H9 (cell line): ENCODE measurements around the gene SYK. TPM values are rescaled to one million over a fixed set of nuclear protein-coding genes. Genes with fewer than 3 reads are reported as not detected.

Experiments
- DNase-seq: peaks from one replicate; pipeline ENCODE4 v3.0.0-alpha.2; 2017
- H2AFZ ChIP-seq: one replicate; pipeline ENCODE4 v1.6.1; 2013; ENCODE audit warnings: mild to moderate bottlenecking, low read length, control low read depth, moderate library complexity
- H2AK5ac ChIP-seq: 2 replicates; pipeline ENCODE4 v1.6.1; 2013; ENCODE audit warnings: low read length, control low read depth, mixed read lengths; ENCODE audit not compliant: insufficient read length
- H2BK120ac ChIP-seq: one replicate; pipeline ENCODE4 v1.6.1; 2013; ENCODE audit warnings: low read depth, mild to moderate bottlenecking, low read length, control low read depth, inconsistent platforms; ENCODE audit not compliant: poor library complexity, severe bottlenecking
- H2BK12ac ChIP-seq: 2 replicates; pipeline ENCODE4 v1.6.1; 2013; ENCODE audit warnings: low read length, control low read depth, mixed read lengths, low read depth; ENCODE audit not compliant: insufficient read length
- H2BK15ac ChIP-seq: 2 replicates; pipeline ENCODE4 v1.6.1; 2013; ENCODE audit warnings: low read depth, low read length, control low read depth
- H2BK20ac ChIP-seq: one replicate; pipeline ENCODE4 v1.6.1; 2013; ENCODE audit warnings: low read depth, mild to moderate bottlenecking, low read length, control low read depth, inconsistent platforms; ENCODE audit not compliant: poor library complexity, severe bottlenecking
- H2BK5ac ChIP-seq: 2 replicates; pipeline ENCODE4 v1.6.1; 2013; ENCODE audit warnings: low read length, control low read depth, mixed read lengths; ENCODE audit not compliant: insufficient read length
- H3K14ac ChIP-seq: 2 replicates; pipeline ENCODE4 v1.6.1; 2013; ENCODE audit warnings: low read length, control low read depth; ENCODE audit not compliant: insufficient read depth
- H3K18ac ChIP-seq: 2 replicates; pipeline ENCODE4 v1.6.1; 2013; ENCODE audit warnings: low read depth, mild to moderate bottlenecking, mixed read lengths, low read length, control low read depth; ENCODE audit not compliant: insufficient read length
- H3K23ac ChIP-seq: 2 replicates; pipeline ENCODE4 v1.6.1; 2013; ENCODE audit warnings: low read length, control low read depth, mixed read lengths, low read depth; ENCODE audit not compliant: insufficient read length
- H3K23me2 ChIP-seq: 2 replicates; pipeline ENCODE4 v1.6.1; 2013; ENCODE audit warnings: low read depth, mild to moderate bottlenecking, mixed read lengths, low read length, control low read depth; ENCODE audit not compliant: insufficient read length, poor library complexity, severe bottlenecking
- H3K27ac ChIP-seq: 2 replicates; pipeline ENCODE4 v1.5.1; 2013; ENCODE audit warnings: low read length, control low read depth, mixed read lengths, low read depth; ENCODE audit not compliant: insufficient read length
- H3K27me3 ChIP-seq: 2 replicates; pipeline ENCODE4 v1.6.1; 2013; ENCODE audit warnings: low read length, control low read depth, inconsistent platforms; ENCODE audit not compliant: insufficient read depth
- H3K4ac ChIP-seq: 2 replicates; pipeline ENCODE4 v1.6.1; 2013; ENCODE audit warnings: low read depth, mild to moderate bottlenecking, control low read depth, inconsistent platforms, low read length, moderate library complexity
- H3K4me1 ChIP-seq: 2 replicates; pipeline ENCODE4 v1.6.1; 2013; ENCODE audit warnings: low read length, control low read depth, inconsistent platforms; ENCODE audit not compliant: insufficient read depth
- H3K4me2 ChIP-seq: 2 replicates; pipeline ENCODE4 v1.6.1; 2013; ENCODE audit warnings: low read length, control low read depth, mixed read lengths; ENCODE audit not compliant: insufficient read length, insufficient read depth
- H3K56ac ChIP-seq: 2 replicates; pipeline ENCODE4 v1.6.1; 2013; ENCODE audit warnings: low read depth, mild to moderate bottlenecking, mixed read lengths, low read length, control low read depth; ENCODE audit not compliant: insufficient read length
- H3K79me1 ChIP-seq: 2 replicates; pipeline ENCODE4 v1.6.1; 2013; ENCODE audit warnings: low read depth, mild to moderate bottlenecking, moderate library complexity, low read length, control low read depth, inconsistent platforms; ENCODE audit not compliant: insufficient read depth, poor library complexity, severe bottlenecking
- H3K79me2 ChIP-seq: 2 replicates; pipeline ENCODE4 v1.6.1; 2013; ENCODE audit warnings: low read length, control low read depth, inconsistent platforms; ENCODE audit not compliant: insufficient read depth
- H3K9ac ChIP-seq: 2 replicates; pipeline ENCODE4 v1.6.1; 2013; ENCODE audit warnings: low read length, control low read depth, mixed read lengths; ENCODE audit not compliant: insufficient read length; ENCODE audit errors: extremely low read depth
- H3K9me3 ChIP-seq: one replicate; pipeline ENCODE4 v1.6.1; 2013; ENCODE audit warnings: low read depth, low read length, inconsistent platforms; ENCODE audit not compliant: control insufficient read depth
- H3T11ph ChIP-seq: one replicate; pipeline ENCODE4 v1.6.1; 2013; ENCODE audit warnings: mild to moderate bottlenecking, low read length, control low read depth, inconsistent platforms
- H4K20me1 ChIP-seq: one replicate; pipeline ENCODE4 v1.6.1; 2013; ENCODE audit not compliant: control insufficient read depth, insufficient read length, insufficient read depth
- H4K5ac ChIP-seq: 2 replicates; pipeline ENCODE4 v1.6.1; 2013; ENCODE audit warnings: low read depth, mild to moderate bottlenecking, mixed read lengths, low read length, control low read depth; ENCODE audit not compliant: insufficient read length
- H4K8ac ChIP-seq: replicated peaks from 2 replicates; pipeline ENCODE4 v1.6.1; 2013; ENCODE audit warnings: low read length, control low read depth, mixed read lengths, low read depth; ENCODE audit not compliant: insufficient read length
- H4K91ac ChIP-seq: 2 replicates; pipeline ENCODE4 v1.6.1; 2013; ENCODE audit warnings: low read depth, mild to moderate bottlenecking, moderate library complexity, mixed read lengths, low read length, control low read depth; ENCODE audit not compliant: insufficient read length
- H3K27ac Mint-ChIP-seq, 3 experiments: 2 replicates in 2 of 3; 3 replicates in 1 of 3; pipeline ENCODE4 v1.8.0; 2020 to 2021; ENCODE audit warnings: mixed read lengths in 3 of 3, mild to moderate bottlenecking in 1 of 3, moderate library complexity in 1 of 3
- H3K27me3 Mint-ChIP-seq: 2 replicates; pipeline ENCODE4 v1.8.0; 2021; ENCODE audit warnings: low read depth, mild to moderate bottlenecking, moderate library complexity, mixed read lengths
- H3K36me3 Mint-ChIP-seq, 3 experiments: 2 replicates in 2 of 3; 3 replicates in 1 of 3; pipeline ENCODE4 v1.8.0; 2020 to 2021; ENCODE audit warnings: low read depth in 3 of 3, mixed read lengths in 3 of 3; ENCODE audit not compliant: insufficient read depth in 1 of 3
- H3K4me1 Mint-ChIP-seq, 2 experiments: 2 replicates each; pipeline ENCODE4 v1.8.0; 2020; ENCODE audit warnings: mixed read lengths in 2 of 2
- H3K4me3 Mint-ChIP-seq, 2 experiments: 2 replicates in 1 of 2; 3 replicates in 1 of 2; pipeline ENCODE4 v1.8.0; 2020 to 2021; ENCODE audit warnings: mild to moderate bottlenecking in 2 of 2, mixed read lengths in 2 of 2, moderate library complexity in 1 of 2
- H3K9me3 Mint-ChIP-seq, 2 experiments: 2 replicates in 1 of 2; 3 replicates in 1 of 2; pipeline ENCODE4 v1.8.0; 2020; ENCODE audit warnings: mild to moderate bottlenecking in 2 of 2, mixed read lengths in 2 of 2, moderate library complexity in 1 of 2
- CTCF ChIP-seq: fragments of 200-600 bp; sonication (generic); conservative IDR thresholded peaks from 3 replicates; pipeline ENCODE4 v1.8.0; 2021; ENCODE audit warnings: antibody characterized with exemption, mild to moderate bottlenecking
- WGBS: extraction: QIAGEN DNeasy Blood & Tissue Kit; methylation state at CpG from one replicate; pipeline ENCODE4 v1.1.7; 2013; ENCODE audit warnings: missing lambda C conversion rate, low lambda C conversion rate, mixed read lengths; ENCODE audit not compliant: insufficient read length; ENCODE audit errors: extremely low coverage; 5-methylcytosine and 5-hydroxymethylcytosine counted together
- total RNA-seq: library from RNA; stranded (reverse); gene quantifications from 2 replicates; pipeline ENCODE4 v1.2.1, GENCODE V29; 2021

The SYK gene
- total RNA-seq, 1 experiment from 2014 or later = 7.9 TPM

- no peak overlapping the region for H3K23ac ChIP-seq
- H3K36me3 Mint-ChIP-seq = no peaks in the 10 kb centered on the region; a peak in 1 of 7 replicates
- H2BK20ac ChIP-seq = no peak overlapping the region
- peaks cover 0 to 2% of the 10 kb centered on the region in 2 experiments; a peak in 4 of 5 replicates for H3K9me3 Mint-ChIP-seq
- H3K14ac ChIP-seq = no peak overlapping the region
- no peak overlapping the region for H4K91ac ChIP-seq
- no peak overlapping the region for H2BK120ac ChIP-seq
- no peak overlapping the region for H3K27ac ChIP-seq
- H4K20me1 ChIP-seq = no peaks in the 10 kb centered on the region
- no peak overlapping the region for H2AFZ ChIP-seq
- H3K27me3 Mint-ChIP-seq = peaks cover 4% of the 10 kb centered on the region
- H3K4me3 Mint-ChIP-seq = no peak overlapping the region
- H3K79me2 ChIP-seq = no peaks in the 10 kb centered on the region
- H2BK15ac ChIP-seq = no peak overlapping the region
- WGBS = no CpG with 5 or more reads among the region's 1 CpG
- no peak overlapping the region for H3K4ac ChIP-seq
- no peaks in the 10 kb centered on the region for H3K27me3 ChIP-seq
- H2BK12ac ChIP-seq = no peak overlapping the region
- no peak overlapping the region for H3K27ac Mint-ChIP-seq
- no peak overlapping the region for H4K8ac ChIP-seq
- H3K79me1 ChIP-seq = no peaks in the 10 kb centered on the region
- no peaks in the 10 kb centered on the region for H3K4me1 ChIP-seq
- DNase-seq = no peak
- no peak overlapping the region for H3K4me2 ChIP-seq
- H3K9ac ChIP-seq = no peak overlapping the region
- no peak overlapping the region for H4K5ac ChIP-seq
- no peak overlapping the region for H2AK5ac ChIP-seq
- H3K23me2 ChIP-seq = no peaks in the 10 kb centered on the region
- no peak for TF ChIP-seq CTCF
- H3K18ac ChIP-seq = no peak overlapping the region
- H2BK5ac ChIP-seq = no peak overlapping the region
- H3K56ac ChIP-seq = no peak overlapping the region
- H3K9me3 ChIP-seq = no peaks in the 10 kb centered on the region
- H3T11ph ChIP-seq = no peak overlapping the region
- H3K4me1 Mint-ChIP-seq = peaks cover 0 to 1% of the 10 kb centered on the region in 2 experiments; a peak in 1 of 4 replicates
Measured at GRCh38 chr9:90940280-90940679, 138.7 kb downstream of the SYK start.
